Kidney epithelial cell (primary cell): ENCODE measurements around the gene THAP12. TPM values are rescaled to one million over a fixed set of nuclear protein-coding genes. Genes with fewer than 3 reads are reported as not detected.

Experiments used
- DNase-seq: peaks from one replicate; pipeline ENCODE4 v3.0.0-alpha.2; 2010; ENCODE audit warnings: low read depth
- H3K27me3 ChIP-seq: 2 replicates; pipeline ENCODE4 v1.6.0; 2011; ENCODE audit warnings: low read length; ENCODE audit not compliant: control insufficient read depth, insufficient read depth
- H3K36me3 ChIP-seq: 2 replicates; pipeline ENCODE4 v1.5.1; 2011; ENCODE audit warnings: low read length; ENCODE audit not compliant: control insufficient read depth, insufficient read depth
- H3K4me3 ChIP-seq: 2 replicates; pipeline ENCODE4 v1.5.1; 2011; ENCODE audit warnings: low read depth, mild to moderate bottlenecking, control low read depth, low read length
- total RNA-seq: library from RNA; depleted of rRNA; stranded (reverse); fragments of >200 nt; gene quantifications from 2 replicates; pipeline ENCODE4 v1.2.3, GENCODE V29; 2015
- TF ChIP-seq, protein P1 (sequence below): IDR thresholded peaks from 2 replicates; pipeline ENCODE4 v1.5.1; 2011; ENCODE audit warnings: mild to moderate bottlenecking, moderate library complexity, low read length, control low read depth, inconsistent platforms; ENCODE audit not compliant: insufficient read depth, poor library complexity, severe bottlenecking

Gene THAP12
- total RNA-seq, 1 donor from 2014 or later: 35.3 TPM

DNA sequence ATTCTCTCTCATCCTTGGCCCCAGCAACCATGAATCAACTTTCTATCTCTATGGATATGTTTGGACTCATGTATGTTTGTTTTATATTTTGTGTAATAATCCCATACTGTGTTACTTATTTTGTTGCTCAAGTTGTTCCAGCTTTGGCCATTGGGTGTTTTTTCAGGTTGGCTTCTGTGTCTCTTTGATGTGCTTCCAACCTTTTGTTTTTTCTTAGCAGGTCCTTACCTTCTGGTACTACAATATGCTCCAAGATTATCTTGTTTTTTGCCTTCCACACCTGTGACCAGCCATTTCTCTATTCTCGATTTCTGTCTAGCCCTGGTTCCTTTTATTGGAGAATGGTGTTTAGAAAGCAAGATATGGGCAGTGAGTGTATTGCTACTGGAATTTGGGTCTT is 14.4 kb upstream of the THAP12 start:
- Histone ChIP-seq H3K4me3 (no peak overlapping the region), H3K36me3 (no peaks in the 10 kb centered on the region), H3K27me3 (no peaks in the 10 kb centered on the region)
- TF ChIP-seq, protein P1, sequence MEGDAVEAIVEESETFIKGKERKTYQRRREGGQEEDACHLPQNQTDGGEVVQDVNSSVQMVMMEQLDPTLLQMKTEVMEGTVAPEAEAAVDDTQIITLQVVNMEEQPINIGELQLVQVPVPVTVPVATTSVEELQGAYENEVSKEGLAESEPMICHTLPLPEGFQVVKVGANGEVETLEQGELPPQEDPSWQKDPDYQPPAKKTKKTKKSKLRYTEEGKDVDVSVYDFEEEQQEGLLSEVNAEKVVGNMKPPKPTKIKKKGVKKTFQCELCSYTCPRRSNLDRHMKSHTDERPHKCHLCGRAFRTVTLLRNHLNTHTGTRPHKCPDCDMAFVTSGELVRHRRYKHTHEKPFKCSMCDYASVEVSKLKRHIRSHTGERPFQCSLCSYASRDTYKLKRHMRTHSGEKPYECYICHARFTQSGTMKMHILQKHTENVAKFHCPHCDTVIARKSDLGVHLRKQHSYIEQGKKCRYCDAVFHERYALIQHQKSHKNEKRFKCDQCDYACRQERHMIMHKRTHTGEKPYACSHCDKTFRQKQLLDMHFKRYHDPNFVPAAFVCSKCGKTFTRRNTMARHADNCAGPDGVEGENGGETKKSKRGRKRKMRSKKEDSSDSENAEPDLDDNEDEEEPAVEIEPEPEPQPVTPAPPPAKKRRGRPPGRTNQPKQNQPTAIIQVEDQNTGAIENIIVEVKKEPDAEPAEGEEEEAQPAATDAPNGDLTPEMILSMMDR: no peak
- no peak for DNase-seq

DNA sequence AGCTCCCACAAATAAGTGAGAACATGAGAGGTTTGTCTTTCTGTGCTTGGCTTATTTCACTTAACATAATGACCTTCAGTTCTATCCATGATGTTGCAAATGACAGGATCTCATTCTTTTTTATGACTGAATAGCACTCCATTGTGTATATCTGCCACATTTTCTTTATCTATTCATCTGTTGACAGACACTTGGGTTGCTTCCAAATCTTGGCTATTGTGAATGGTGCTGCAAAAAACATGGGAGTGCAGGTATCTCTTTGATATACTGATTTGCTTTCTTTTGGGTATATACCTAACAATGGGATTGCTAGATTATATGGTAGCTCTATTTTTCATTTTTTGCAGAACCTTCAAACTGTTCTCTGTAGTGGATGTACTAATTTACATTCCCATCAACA is 13.5 kb upstream of the THAP12 start:
- Histone ChIP-seq H3K36me3 (no peaks in the 10 kb centered on the region), H3K27me3 (no peaks in the 10 kb centered on the region), H3K4me3 (no peak overlapping the region)
- no peak for DNase-seq
- TF ChIP-seq, protein P1: no peak

DNA sequence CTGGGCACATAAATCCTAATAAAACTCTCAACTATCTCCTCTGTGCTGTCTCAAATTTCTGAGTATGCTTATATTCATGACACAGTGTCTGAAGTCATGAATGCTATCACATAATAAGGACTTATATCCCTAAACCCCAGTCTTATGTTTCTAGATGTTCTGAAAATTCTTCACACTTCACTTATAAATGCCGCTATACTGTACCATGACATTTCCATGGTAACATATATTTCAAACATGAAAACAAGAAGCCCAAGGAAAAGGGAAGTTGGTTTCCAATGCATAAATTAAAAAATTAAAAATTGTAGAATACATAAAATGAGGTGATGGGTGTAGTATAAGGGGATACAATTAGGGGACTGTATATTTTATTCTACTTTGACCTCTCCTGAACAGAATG is 11.9 kb upstream of the THAP12 start:
- Histone ChIP-seq H3K36me3 (no peaks in the 10 kb centered on the region), H3K4me3 (no peak overlapping the region), H3K27me3 (no peaks in the 10 kb centered on the region)
- TF ChIP-seq, protein P1: no peak
- no peak for DNase-seq

GRCh38 chr11:76391811-76392475 is 11.0 kb upstream of the THAP12 start:
- Histone ChIP-seq H3K4me3 (no peak overlapping the region), H3K36me3 (no peaks in the 10 kb centered on the region), H3K27me3 (no peaks in the 10 kb centered on the region)
- no peak for DNase-seq
- TF ChIP-seq, protein P1: no peak

- TF ChIP-seq, protein P1: no peak
- no peak overlapping the region for H3K4me3 ChIP-seq
- H3K36me3 ChIP-seq: no peaks in the 10 kb centered on the region
- no peaks in the 10 kb centered on the region for H3K27me3 ChIP-seq
- no peak for DNase-seq
These were observed 10.1 kb upstream of the THAP12 start for GRCh38 chr11:76391021-76391420.

- no peaks in the 10 kb centered on the region for H3K27me3 ChIP-seq
- TF ChIP-seq, protein P1: no peak
- DNase-seq: no peak
- H3K4me3 ChIP-seq: no peak overlapping the region
- no peaks in the 10 kb centered on the region for H3K36me3 ChIP-seq
These were observed 7.5 kb upstream of the THAP12 start for GRCh38 chr11:76388408-76388807.
